COLO668 (cell line): ENCODE data around the gene MMD2.
"Not testable (repeated sequence)": the region's sequence is repeated elsewhere in the genome, so short reads cannot be mapped to it uniquely, and the experiment has no call there.

Experiments
- DNase-seq: peaks from one replicate; lab custom pipeline; 2025; ENCODE audit not compliant: unreplicated experiment; lab: John Stamatoyannopoulos, UW

Gene MMD2

GRCh38 chr7:4895766-4896165, 63.2 kb downstream of the MMD2 start:
- no peak for DNase-seq

- DNase-seq = no peak
Measured at GRCh38 chr7:4894482-4894881, 64.5 kb downstream of the MMD2 start.

- DNase-seq = no peak
Measured at GRCh38 chr7:4893929-4894475, 65.0 kb downstream of the MMD2 start.

- not testable (repeated sequence) for DNase-seq
Measured at GRCh38 chr7:4893188-4893587, 65.8 kb downstream of the MMD2 start.

- DNase-seq = not testable (repeated sequence)
Measured at GRCh38 chr7:4891522-4891921, 67.5 kb downstream of the MMD2 start.

GRCh38 chr7:4889682-4890081, 69.3 kb downstream of the MMD2 start:
- DNase-seq = no peak

GRCh38 chr7:4888161-4888560, 70.8 kb downstream of the MMD2 start:
- DNase-seq = peak; percentile 39

GRCh38 chr7:4886671-4887070, 72.3 kb downstream of the MMD2 start:
- no peak for DNase-seq

GRCh38 chr7:4885317-4885807, 73.6 kb downstream of the MMD2 start:
- no peak for DNase-seq

GRCh38 chr7:4884164-4884563, 74.8 kb downstream of the MMD2 start:
- DNase-seq = no peak

- DNase-seq = peak; percentile 77
Measured at GRCh38 chr7:4883372-4884144, 75.4 kb downstream of the MMD2 start, which contains the start of gene RADIL. Gene RADIL, minus strand, starts transcription at chr7:4883716. Its CDS starts 5,577 bp downstream, at chr7:4878139.

GRCh38 chr7:4883033-4883371, 76.0 kb downstream of the MMD2 start:
- no peak for DNase-seq

- no peak for DNase-seq
Measured at GRCh38 chr7:4882169-4883032, 76.6 kb downstream of the MMD2 start.

- no peak for DNase-seq
Measured at GRCh38 chr7:4880218-4880617, 78.8 kb downstream of the MMD2 start.

- no peak for DNase-seq
Measured at GRCh38 chr7:4879396-4880081, 79.4 kb downstream of the MMD2 start.

GRCh38 chr7:4878336-4879335, 80.4 kb downstream of the MMD2 start:
- DNase-seq = no peak

- DNase-seq = no peak
Measured at GRCh38 chr7:4876586-4876985, 82.4 kb downstream of the MMD2 start.

- DNase-seq = no peak
Measured at GRCh38 chr7:4875391-4875790, 83.6 kb downstream of the MMD2 start.

- DNase-seq = no peak
Measured at GRCh38 chr7:4873071-4873944, 85.7 kb downstream of the MMD2 start.
